Measurements from ENCODE around the gene COL15A1.
"Not testable (repeated sequence)": the region's sequence is repeated elsewhere in the genome, so short reads cannot be mapped to it uniquely, and the experiment has no call there.

COL15A1 gene

DNA sequence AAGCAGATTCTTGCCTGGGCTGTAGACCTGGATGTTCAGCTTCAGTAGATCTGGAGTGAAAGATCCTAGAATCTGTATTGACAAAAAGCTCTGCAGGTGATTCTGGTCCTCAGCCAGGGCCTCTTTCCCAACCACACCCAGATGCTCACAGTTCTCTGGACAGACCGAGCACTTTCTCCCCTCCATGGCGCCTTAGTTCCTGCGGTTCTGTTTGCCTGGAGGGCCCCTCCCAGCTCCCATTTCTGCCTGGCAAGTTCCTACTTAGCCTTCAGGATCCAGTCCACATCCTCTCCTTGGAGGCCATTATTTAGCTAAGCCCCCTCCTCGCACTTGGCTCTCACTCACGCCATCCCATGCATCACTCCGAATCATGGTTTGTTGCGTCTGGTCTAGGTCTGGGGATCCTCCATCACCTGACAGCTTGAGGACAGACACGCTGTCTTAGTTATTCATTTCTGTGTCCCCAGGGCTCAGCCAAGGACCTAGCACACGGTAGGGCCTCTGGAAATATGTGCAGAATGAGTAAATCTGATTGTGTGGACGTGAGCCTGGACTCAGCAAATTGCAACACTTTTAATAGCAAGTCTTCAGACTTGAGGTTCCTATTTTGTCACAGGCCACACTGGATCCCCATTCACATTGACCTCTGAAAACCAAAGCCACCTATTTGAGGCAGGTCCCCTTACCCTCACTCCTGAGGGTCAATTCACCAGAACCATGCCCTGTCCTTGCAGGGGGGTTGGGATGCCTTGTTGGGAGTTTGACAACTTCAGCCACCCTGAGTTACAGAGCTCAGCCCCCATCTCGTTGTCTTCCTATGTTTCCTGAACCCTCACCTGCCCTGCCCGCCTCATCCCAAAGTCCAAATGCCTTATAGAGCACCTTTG is 50.7 kb downstream of the COL15A1 start:
- DNase-seq (ENCODE audit: low read depth): no peak

- DNase-seq (ENCODE audit: low read depth): no peak
Observed at GRCh38 chr9:98995059-98995671, 51.5 kb downstream of the COL15A1 start.

- no peak for DNase-seq (ENCODE audit: low read depth)
Observed at GRCh38 chr9:98995971-98996504, 52.3 kb downstream of the COL15A1 start.

- no peak for DNase-seq (ENCODE audit: low read depth)
Observed at GRCh38 chr9:98997604-98998003, 53.9 kb downstream of the COL15A1 start.

DNA sequence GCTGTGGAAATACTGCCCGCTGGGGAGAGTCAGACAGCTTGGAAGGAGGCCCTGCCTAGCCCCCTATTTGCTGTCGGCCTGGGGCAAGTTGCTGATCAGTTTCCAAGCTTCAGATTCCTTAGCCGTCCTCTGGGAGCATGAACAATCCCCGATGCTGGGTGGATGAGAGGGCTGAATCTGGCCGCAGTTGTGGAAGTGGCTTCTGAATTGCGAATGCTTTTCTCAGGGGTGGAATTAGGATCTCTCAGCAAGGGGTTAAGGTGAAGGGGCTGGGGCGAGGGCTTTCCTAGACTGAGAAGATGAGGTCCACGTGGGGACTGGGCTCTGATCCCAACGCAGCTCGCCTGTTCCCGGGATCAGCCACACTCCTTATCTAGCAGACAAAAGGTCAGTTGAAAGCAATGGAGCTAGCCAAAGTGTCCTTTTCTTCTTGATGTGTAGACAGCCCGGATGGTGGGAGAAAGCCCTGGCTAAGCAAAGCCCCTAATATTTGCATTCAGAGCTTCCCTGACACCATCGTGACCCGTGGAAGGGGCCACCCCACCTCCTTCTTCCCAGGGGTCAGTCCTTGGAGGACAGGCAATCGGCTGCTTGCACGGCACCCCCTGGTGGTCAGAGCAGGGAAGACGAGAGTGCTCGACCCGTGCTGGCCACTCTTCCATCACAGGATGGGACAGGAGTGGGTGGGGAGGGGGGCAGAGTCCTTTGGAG is 54.9 kb downstream of the COL15A1 start:
- peak; percentile 40 for DNase-seq (ENCODE audit: low read depth)

- DNase-seq (ENCODE audit: low read depth): no peak
Observed at GRCh38 chr9:98999152-98999525, 55.4 kb downstream of the COL15A1 start.

- DNase-seq (ENCODE audit: low read depth): no peak
Observed at GRCh38 chr9:99000476-99001395, 57.0 kb downstream of the COL15A1 start.

DNA sequence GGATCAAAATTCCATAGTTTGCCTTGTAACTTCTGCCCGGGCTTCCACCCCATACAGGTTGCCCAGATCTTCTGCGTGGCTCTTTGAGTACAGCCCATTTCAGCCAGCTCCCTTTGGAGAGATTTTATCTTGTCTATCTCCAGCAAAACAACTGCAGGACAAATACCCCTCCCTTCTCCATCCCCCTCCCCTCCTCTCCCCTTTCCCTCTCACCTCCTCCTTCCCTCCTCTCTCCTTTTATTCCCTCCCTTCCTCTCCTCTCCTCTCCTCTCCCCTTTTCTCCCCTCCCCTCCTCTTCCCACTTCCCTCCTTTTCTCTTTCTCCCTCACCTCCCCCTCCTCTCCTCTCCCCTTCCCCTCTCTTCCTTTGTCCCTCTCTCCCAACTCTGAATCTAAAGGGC is 58.2 kb downstream of the COL15A1 start:
- DNase-seq (ENCODE audit: low read depth): no peak

DNA sequence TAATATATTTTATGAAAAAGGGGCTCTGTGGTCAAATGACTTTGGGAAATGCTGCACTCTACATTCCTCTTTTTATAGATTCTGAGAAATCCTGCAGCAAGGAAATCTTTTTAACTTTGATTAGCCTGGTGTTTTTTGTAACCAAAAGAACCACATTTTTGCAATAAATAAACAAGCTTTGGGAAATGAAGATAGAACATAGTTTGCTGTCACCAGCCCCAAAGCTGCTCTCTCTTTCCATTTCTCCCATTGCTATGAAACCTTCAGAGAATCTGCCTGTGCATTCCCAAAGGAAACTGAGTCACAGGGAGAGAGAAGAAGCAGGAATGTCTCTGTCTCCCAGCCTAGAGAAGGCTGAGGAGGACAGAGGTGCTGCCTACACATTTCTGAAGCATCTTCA is 59.0 kb downstream of the COL15A1 start:
- DNase-seq (ENCODE audit: low read depth): no peak

DNA sequence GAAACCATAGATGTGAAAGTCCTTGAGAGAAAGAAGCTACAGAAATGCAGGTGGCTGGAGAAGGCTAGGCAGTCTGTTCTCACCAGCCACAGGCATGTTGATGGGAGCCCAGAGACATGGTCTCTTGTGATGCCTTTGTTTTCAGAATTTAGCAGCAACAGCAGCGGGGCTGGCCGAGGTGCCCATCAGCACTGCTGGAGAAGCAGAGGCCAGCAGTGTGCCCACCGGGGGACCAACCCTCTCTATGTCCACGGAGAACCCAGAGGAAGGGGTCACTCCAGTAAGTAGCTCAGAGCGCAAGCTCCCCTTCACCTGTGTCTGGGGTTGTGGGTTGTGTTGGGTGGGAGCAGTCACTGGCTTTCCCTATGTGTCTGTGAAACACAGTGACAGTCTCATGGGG is 59.6 kb downstream of the COL15A1 start:
- no peak for DNase-seq (ENCODE audit: low read depth)

DNA sequence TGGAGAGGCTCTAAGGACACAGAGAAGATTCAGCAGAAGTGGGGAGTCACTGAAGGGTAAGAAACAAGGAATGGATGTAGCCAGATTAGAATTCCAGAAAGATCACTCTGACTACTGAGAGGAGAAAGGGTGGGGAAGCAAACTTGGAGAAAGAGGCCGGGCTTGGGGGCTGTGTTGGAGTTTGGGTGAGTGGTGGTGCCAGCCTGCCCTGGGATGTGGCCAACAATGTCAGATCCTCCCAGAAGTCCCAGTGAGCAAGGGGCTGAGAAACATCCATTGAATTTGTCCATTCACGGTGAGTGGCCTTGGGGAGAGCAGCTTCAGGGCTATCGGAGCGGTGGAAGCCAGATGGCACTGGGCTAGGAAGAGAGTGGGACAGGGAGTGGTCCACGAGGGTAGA is 60.4 kb downstream of the COL15A1 start:
- DNase-seq (ENCODE audit: low read depth): no peak

GRCh38 chr9:99004717-99005460 is 61.2 kb downstream of the COL15A1 start:
- no peak for DNase-seq (ENCODE audit: low read depth)

- DNase-seq (ENCODE audit: low read depth): no peak
Observed at GRCh38 chr9:99005651-99006050, 61.9 kb downstream of the COL15A1 start.

DNA sequence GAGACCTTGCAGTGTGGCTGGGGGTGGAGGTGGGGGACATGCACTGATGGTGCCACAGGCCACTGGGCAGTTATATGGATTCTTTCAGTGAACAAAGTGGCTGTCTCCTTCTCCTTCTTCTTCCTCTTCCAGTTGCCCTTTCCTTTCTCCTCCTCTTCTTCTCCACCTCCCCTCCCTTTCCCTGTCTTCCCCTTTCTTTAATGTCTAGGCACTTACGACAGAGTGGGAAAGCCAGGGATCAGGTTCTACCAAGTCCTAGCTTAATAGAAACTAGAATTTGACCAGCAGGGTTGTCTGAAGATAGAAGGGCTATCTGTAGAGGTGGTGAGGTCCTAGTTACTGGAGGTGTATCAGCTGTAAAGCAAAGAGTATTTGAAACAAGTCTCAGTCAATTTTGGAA is 62.8 kb downstream of the COL15A1 start:
- no peak for DNase-seq (ENCODE audit: low read depth)

DNA sequence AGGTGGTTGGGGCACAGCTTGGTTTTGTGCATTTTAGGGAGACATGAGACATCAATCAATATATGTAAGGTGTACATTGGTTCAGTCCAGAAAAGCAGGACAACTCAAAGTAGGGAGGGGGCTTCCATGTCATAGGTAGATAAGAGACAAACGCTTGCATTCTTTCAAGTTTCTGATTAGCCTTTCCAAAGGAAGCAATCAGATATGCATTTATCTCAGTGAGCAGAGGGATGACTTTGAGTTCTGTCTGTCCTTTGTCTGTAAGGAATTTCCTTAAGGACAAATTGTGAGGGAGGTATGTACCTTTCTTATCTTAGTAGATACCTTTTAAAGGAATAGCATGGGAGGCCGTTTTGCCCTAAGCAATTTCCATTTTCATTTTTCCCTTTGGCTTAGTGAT is 63.3 kb downstream of the COL15A1 start:
- no peak for DNase-seq (ENCODE audit: low read depth)

DNA sequence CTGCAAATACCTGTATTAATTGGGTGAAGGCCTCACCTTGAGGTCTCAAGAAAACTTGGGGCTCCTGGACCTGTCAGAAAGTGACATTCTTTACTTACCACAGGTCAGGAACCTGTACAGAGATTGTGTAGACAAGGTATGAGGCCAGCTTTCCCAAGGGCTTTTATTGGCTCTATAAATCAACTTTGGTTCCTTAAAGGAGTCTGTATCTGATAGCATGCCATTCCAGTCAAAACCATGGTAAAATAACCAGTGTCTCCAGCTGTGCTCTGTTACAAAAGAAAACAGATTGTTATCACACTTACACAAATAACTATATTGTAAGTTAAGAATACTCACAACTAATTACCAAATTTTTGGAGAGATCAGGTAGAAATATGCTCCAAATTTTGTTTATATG is 64.5 kb downstream of the COL15A1 start:
- DNase-seq (ENCODE audit: low read depth): no peak

GRCh38 chr9:99010393-99010792 is 66.7 kb downstream of the COL15A1 start:
- DNase-seq (ENCODE audit: low read depth): not testable (repeated sequence)

GRCh38 chr9:99011161-99011709 is 67.5 kb downstream of the COL15A1 start:
- no peak for DNase-seq (ENCODE audit: low read depth)

GRCh38 chr9:99012957-99013512 is 69.3 kb downstream of the COL15A1 start:
- no peak for DNase-seq (ENCODE audit: low read depth)

- no peak for DNase-seq (ENCODE audit: low read depth)
Observed at GRCh38 chr9:99013550-99013949, 69.8 kb downstream of the COL15A1 start.

All from stimulated activated CD8-positive, alpha-beta memory T cell treated with anti-CD3 and anti-CD28 coated beads, Interleukin-7, amount 100 ng/mL, for 24 hours (primary cell).